Measurements from ENCODE around the gene OTULIN.
A peak's percentile ranks its signal among the peaks of the same experiment; 100 is the strongest.

Gene OTULIN

DNA sequence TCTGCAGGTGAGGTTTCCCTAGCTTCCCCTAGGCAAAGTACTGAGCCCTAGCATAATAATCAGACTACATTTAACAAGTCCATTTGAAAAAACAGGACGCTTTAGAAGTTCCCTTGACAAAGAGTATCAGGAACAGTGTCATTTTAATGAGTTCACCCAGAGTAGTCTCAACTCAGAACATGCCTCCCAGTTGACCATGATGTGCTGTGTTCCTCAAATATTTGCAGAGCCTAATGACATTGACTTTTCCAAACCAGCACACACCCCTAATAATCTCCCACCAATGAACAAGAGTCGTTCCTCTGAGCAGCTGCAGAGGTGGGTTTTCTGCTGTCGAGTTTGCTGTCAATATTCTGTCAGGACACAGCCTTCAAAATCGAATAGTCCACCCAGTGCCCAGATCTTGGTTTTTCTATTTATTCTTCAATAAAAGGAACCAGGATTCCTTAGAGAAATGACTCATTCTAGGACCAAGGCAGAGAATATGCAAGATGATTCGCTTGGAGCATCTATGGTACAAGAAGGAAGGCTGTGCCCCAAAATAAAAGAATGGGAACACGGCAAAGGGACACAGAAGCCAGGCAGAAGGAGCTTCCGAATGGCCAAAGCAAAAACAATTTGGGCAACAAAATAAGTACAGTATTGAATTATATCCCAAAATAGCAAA, 57.6 kb downstream of the OTULIN start:
- no peak for DNase-seq (ENCODE audit: low spot score)

DNA sequence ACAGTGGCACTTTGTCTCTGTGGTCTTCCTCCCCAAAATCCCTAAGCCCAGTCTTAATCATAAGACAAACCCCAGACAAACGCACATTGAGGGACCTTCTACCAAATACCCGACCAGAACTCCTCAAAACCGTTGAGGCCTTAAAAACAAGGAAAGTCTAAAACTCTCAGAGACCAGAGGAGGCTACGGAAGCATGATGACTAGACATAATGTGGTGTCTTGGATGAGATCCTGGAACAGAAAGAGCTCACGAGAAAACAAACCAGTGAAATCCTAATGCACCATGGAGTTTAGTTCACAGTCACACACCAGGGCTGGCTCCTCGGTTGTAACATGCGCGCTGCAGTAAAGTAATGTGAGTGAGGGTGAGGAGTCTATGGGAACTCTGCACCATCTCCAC, 58.4 kb downstream of the OTULIN start:
- DNase-seq (ENCODE audit: low spot score), result no peak

DNA sequence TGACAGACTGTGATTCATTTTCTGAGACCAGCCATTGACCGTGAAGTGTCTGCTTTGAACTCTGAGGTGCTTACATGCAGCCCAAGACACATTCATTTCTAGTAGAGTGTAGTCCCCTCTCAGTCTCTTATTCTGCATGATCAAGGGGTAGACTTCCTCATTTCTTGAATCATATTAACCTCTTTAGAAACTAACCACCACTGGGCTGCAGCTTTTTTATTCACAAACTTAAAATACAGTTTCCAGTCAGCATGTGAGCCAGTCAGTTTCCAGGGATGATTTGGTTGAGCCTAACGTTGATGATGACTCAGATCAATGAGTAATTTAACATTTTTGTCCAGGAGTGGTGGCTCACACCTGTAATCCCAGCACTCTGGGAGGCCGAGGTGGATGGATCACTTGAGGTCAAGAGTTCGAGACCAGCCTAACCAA, 59.2 kb downstream of the OTULIN start:
- no peak for DNase-seq (ENCODE audit: low spot score)

DNA sequence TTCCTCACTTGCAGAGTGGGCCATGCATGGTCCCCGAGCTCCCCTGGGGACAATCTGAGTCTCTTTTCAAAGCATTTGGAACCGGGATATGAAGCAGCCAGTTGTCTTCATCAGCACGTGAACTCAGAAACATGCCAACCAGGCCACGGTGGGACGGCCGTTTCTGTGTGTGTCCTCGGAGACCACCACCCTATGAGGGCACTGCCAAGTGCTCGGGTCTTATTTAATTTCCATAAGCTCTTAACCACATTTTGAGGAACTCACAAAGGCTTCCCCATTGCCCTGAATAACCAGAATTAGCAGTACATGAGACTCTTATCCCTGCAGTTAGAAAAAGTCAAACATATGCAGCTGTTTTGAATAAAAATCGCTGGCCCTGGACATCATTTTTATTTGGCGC, 60.1 kb downstream of the OTULIN start:
- DNase-seq (ENCODE audit: low spot score), result no peak

DNA sequence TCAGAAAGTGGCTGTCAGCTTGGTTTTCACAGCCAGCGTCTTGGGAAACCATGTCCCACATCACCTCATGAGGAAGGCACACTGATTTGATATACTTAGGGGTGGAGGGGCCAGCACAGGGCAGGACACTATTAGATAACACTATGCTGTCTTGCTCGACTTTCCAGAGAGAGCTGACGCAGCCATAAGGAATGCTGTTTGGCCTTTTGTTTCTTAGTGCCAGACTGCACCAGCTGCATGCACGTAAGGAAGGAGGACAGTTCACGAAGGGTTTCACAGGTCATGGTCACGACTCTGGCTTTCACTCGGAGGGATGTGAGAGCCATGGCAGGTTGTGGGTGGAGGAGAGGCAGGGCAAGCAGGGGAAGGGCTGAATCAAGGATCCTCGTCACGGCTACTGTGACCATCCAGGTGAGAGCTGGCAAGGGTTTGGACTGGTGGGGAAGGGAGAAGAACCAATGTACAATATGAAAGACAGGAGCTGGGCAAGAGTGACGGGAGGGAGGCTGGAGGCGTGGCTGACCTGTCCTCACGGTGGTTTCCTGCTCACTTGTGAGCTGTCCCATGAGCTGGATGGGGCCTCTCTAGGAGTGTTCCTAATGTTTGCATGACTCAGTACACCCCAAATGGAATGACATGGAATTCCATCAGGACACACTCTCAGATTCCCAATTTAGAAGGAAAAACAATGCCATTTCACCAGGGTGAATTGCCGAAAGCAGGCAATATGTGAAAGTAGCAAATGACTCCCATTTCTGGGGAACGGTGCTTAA, 61.7 kb downstream of the OTULIN start:
- no peak for DNase-seq (ENCODE audit: low spot score)

DNA sequence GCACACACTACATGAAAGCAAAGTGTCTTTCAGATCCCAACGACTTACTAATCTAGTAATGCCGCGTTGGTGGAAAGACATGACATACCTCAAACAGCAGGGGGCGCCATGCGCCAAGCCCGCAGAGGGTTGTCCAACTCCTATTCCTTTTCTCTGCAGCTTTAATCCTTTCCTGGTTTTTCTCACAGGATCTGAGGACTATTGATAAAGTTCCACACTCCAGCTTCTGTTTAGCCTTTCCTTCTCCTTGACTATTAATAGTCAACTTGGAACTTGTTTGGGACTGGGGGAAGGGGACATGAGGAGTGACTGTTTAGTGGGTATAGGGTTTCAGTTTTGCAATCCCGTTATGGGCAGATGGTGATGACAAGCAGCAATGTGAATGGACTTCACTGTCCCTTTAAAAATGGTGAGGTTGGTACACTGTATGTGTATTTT, 62.9 kb downstream of the OTULIN start:
- peak; percentile 81 for DNase-seq (ENCODE audit: low spot score)

DNA sequence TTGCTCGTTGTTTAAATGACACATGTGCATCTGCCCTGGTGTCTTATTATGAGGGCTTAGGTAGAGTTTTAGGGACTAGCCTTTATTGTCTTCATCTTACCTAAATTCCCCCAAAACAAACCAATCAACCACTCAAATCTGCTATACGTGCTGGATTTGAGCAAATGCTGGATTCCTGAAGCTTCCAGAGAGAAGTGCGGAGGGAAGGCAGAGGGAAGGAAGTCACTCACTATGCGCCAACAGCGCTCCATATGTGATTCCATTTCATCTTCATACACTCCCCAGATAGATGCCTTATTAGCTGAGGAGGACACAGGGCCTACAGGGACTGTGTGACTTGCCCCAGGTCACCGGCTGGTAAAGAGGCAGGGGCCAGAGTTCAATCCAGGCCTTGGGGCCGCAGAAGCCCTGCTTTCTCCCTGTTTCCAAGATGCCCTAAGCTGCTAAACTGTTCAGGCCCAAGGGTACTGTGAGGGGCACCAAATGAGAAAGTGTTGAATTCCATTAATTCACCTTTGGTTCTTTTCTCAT, 63.5 kb downstream of the OTULIN start:
- DNase-seq (ENCODE audit: low spot score), result no peak

DNA sequence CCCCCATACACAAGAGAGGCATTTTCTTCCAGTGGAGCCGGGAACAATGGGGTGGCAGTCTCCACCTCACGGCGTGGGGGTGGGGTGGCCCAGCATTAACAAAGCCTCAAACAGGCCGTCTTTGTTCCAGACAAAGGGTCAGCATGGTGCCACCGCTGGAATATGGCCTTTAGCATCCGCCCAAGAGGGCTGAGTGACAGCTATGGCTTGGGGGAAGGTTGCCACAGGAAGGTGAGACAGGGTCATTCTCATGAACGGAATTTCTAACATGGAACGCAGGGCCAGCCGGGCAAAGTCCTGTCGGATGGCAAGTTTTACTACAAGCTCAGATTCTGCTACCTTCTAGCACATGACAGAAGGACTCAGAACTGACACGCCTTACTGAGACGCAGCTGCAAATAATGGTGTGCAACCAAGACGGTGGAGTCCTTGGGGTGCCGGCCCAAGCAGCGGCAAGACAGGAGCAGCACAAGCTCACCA, 64.0 kb downstream of the OTULIN start:
- DNase-seq (ENCODE audit: low spot score), result no peak

DNA sequence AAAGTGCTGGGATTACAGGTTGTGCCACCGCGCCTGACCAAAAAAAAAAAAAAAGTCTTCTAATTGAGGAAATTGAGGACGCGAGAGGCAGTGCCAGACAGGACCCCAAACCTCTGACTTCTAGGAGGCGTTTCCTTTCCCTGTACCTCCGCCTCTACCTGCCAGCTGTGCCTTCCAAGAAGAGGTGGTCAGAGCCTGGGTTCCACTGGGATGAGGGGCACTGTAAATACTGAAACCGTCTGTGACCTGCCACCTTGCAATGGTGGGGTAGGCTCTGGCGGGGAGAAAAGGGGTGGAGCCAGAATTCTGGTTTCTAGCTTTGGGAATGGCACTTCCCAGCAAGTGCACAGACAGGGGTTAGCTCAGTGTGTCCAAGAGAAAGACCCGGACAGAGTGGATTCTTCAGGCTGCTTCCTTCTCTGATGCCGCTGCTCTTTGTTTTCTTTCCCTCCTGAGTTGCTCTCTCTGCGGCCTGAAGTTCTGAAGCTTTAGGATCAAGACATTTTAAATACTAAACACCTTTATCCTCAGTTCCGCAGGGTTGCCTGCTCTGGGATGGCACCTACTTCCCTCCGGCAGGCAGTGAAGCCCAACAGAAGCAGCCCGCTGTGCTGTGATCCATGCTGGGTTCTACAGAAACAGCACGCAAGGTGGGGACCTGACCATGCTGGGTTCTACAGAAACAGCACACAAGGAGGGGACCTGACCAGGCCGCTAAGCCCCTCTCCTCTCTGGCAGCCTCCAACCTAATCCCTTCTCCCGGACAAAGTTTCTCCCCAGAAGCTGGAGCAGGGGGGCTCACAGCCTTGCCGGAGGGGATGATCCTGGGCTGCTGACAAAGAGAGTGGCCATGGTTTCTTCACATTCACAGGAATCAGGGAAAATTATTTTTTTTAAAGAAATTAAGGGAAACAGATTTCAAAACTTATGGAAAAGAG, 65.2 kb downstream of the OTULIN start:
- no peak for DNase-seq (ENCODE audit: low spot score)

DNA sequence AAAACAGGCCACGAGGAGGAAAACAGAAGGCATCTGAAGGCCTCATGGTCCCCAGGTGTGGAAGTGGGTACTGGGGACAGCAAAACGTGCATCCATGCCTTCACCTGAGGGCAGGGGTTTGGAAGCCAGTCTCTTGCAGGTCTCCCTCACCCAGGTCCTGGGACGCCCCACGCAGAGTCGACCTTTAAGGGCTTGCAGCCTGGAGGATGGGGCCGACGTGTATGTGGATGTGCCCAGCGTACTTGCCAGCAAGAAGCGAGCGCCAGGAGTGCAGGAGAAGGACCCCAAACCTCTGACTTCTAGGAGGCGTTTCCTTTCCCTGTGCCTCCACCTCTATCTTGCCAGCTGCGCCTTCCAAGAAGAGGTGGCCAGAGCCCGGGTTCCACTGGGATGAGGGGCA, 65.9 kb downstream of the OTULIN start:
- DNase-seq (ENCODE audit: low spot score), result no peak

DNA sequence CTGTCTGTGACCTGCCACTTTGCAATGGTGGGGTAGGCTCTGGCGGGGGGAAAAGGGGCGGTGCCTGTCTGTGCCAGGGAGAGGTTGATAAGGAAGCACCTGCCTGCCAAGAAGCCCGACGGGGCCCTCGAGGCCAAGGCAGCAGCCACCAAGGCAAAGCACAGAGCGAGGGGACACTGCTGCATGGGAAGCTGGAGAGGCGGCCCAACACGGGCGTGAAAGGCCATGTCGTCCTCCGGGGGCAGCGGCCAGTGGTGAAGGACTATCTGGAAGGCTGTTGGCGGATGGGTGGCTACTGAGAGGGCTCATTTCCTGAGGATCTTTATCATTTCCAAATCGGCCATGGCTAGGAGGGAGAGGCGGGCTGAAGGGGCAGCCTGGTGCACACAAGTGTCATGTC, 66.4 kb downstream of the OTULIN start:
- DNase-seq (ENCODE audit: low spot score), result no peak

DNA sequence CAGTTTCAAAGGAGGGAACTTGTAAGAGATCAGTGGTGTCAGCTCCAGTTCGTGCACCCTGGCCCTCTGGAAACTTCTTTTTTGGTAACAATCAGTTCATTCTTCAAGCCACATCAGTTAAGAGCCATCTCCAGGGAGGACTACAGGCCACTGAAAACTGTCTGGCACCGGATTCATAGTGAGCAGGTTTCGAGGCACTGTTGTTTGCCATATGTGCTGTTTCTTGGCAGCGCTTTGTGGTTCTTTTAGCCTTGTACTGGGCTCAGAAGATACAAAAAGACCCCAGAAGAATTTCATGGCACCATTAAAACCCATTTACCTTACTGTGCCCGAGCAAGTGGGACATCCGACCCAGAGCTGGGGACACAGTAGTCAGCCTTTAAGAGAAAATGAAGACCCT, 68.5 kb downstream of the OTULIN start:
- no peak for DNase-seq (ENCODE audit: low spot score)

DNA sequence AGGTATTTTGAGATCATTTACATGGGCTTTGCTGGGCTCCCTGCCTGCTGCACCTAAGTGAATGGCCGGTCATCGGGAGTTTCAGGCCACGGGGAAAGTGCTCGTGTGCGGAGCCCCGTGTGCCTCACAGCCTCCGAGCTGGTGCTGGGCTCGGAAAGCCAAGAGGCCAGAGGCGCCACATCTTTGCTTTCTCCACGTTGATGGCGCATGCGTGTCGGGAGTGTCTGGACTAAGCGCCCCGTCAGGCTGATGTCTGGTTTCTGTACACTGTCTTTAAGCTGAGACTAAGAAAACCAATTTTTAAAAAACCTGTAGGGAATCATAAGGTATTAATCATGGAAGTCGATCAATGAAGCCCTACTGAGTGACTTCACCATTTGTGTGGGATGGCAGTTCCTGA, 69.1 kb downstream of the OTULIN start:
- DNase-seq (ENCODE audit: low spot score), result no peak

DNA sequence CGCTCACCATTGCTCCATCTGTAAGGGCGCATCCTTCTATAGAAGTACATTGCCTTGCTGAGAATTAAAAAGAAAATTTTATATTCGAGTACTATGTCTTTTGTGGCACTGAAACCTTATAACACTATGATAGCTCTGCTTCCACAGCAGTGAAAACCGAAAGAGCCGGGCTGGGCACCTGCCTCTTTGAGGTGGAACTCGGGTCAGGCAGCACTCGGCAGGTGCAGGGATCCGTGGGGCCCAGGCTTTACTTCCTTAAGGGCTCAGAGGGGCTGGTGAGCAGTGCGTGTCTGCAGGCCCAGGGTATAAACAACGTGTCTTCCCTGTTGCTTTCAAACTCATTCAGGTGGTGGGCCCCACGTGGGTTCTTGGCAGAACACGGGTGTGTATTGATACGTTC, 69.9 kb downstream of the OTULIN start:
- DNase-seq (ENCODE audit: low spot score), result no peak

DNA sequence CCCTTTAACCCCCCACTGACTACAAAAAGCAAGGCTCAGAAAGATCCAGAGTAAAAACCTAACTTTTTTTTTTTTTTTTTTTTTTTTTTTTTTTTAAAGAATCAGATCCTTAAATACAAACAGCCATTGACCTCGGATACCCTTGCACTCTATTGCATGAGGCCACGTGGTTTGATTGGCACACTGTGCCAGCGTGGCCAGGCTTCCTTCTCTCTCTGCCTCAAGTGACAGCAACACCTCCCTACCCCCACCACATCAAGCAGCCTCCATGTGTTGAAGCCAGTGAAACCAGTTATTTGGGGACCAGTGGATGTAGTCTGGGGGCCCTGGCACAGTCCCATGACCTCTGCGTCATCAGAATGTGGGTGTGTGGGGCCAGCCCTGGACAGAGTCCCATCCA, 71.4 kb downstream of the OTULIN start:
- no peak for DNase-seq (ENCODE audit: low spot score)

DNA sequence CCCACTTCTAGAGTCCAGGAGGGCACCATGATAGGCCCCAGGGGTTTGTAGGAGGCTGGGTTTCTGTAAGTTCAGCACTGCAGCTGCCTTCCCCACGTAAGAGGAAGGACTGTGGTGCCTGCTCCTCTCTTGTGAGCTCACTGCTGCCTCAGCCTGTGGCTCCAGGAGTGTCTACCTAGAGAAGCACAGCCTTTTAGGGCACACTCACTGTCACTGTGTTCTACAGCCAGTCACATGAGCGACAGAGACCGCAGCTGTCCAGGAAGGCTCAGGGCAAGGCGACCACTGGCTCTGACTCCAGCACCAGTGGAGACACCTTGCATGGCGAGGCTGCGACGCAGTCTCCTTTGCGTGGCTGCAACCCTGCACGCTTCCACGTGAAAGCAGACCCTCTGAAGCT, 72.8 kb downstream of the OTULIN start:
- DNase-seq (ENCODE audit: low spot score), result no peak

DNA sequence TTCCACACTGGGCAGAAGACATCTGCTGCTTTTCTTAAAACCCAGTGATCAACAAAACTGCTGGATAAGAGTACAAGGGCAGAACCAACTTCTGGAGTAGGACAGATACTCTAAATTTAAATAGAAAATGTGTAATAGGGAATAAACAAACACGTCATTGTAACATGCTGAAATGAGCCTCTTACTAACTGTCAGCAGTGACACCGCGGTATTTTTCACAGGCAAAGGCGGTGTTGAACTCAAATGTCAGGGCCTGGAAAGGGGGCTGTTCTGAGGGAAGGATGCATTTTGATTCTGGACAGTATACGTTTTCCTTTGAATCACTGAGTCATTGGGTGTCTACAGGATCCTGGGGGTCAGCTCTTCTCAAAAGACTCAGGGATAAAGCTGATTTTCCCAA, 73.5 kb downstream of the OTULIN start:
- no peak for DNase-seq (ENCODE audit: low spot score)

DNA sequence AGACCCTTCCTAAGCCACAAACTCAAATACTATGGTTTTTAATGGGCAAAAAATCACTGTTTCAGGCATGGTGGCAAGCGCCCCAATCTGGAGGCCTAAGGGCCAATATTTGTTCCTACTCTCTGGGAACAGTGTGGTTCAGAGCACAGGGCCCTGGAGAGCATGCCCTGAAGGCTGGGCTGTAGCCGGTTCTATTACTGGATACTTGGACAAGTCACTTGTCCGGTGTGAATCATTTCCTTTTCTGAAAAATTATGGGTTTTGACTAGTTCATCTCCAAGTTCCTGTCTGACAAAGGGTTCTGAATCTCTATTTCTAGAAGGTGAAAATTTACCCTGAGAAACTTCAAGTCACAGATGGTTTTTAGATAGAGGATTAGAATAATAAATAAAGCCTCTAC, 75.0 kb downstream of the OTULIN start:
- DNase-seq (ENCODE audit: low spot score), result no peak

DNA sequence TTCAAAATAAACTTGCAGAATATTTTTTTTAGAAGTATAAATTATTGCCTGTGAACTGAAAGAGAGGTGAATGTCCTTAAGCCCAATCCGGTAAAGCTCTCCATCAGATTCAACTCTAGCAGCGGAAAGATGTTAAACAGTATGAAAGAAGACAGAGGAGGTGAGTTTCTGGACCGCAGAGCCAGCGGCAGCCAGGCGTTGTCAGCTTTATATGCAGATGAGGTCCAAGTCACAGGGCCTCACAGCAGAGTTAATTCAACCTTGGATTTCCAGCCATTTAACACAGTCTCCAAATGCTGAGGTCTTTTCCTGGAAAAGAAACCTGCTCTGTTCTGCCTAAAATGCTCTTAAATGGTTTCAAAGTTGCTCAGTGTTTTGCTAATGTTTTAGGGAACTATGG, 75.5 kb downstream of the OTULIN start:
- DNase-seq (ENCODE audit: low spot score), result no peak

DNA sequence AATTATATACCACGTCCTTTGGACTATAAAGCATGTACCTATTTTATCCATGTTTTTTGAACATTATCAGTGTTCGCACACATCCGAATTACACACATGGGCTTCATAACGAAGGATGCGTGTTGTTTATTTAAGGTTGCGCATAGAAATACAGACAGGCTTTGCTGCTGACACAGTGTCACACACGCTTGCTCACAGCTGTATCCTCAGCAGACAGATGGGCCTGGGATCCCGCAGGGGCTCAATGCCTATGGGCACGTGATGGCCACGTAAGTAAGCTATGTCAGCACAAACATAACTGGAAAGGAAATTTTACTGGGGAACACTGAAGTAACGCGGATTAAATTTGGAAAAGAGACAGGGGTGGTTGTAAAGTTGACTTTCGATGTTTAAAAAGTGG, 76.6 kb downstream of the OTULIN start:
- DNase-seq (ENCODE audit: low spot score), result no peak

DNA sequence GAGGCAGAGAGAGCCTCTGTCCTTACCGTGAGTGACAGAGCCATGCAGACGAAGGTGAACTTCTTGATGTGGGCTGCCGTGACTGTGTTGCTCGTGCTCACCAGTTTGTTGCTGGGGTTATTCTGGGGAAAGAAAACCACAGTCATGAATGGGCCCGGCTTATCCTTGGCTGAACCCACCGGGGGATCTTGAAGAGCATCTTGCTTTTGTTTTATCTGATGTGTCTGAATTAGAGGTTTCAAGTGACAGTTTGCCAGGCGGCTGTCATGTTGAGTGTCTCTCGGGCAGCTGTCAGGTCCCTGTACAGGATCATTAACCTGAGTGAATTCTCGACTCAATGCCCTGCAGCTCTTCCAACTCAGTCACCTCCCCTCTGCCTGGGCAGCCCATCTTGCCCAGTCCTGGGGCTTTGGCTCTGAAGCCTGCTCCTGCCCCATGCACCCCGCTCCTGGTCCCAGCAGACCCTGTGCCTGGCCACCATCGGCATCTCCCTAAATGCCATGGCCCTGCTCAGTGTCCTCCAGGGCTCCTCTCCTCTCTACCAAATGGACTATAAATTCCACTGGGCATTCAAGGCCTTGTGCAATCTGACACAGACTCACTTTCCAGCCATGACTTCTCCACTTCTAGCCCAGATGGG, 77.4 kb downstream of the OTULIN start:
- no peak for DNase-seq (ENCODE audit: low spot score)

DNA sequence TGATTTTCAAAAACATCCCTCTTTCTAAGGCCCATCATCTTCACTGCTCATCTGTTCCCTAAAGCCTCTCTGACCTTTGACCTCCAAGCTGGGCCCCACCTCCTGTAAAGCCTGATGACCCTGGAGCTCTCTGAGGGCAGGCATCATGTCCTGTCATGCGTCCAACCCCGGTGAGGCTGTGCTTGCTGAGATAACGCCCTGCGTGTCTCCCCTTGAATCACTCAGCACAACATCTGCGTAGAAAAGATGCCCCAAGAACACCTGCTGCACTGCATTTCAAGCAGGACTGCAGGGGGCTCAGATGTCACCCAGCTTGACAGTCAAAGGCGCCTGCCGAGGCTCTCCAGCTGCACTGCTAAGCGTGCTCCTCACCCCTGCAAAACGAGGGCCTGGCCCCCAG, 78.0 kb downstream of the OTULIN start:
- DNase-seq (ENCODE audit: low spot score), result no peak
